K562 (cell line): ENCODE data around the gene MMS19. TPM values are rescaled to one million over a fixed set of nuclear protein-coding genes. Genes with fewer than 3 reads are reported as not detected.

ENCODE experiments used
- ATAC-seq: fragments of 200-7000 bp; cut with Tn5 transposase; 3 replicates; pipeline ENCODE4 v1.9.1; 2020; ENCODE audit warnings: moderate library complexity
- BruUV-seq: library from RNA; stranded (reverse); fragments of 400-500 nt; replicated peaks from 2 replicates; lab custom pipeline; 2021; lab: Mats Ljungman, UMichigan
- CTCF ChIA-PET: fragments of 300-600 bp; formaldehyde crosslinking; extraction: SDS; loops from one replicate; lab custom pipeline; 2021; ENCODE audit warnings: low intra/inter-chr PET ratio; lab: Yijun Ruan, JAX
- POLR2A ChIA-PET: fragments of 300-600, 350-650 bp; sonication (Branson Sonifier 250); formaldehyde crosslinking; extraction: SDS; loops from one replicate; lab custom pipeline; 2021; ENCODE audit warnings: antibody characterized with exemption, inconsistent platforms; lab: Yijun Ruan, JAX
- DNase-seq, 4 experiments: peaks; one replicate each; pipeline versions ENCODE4 v3.0.0 to v3.0.0-alpha.2; 2011 to 2018; ENCODE audit warnings: low spot score in 3 of 4, mixed read lengths in 3 of 4; ENCODE audit errors: extremely low read depth in 1 of 4
- FAIRE-seq: peaks from 2 replicates; lab custom pipeline; 2011; peaks lifted over from hg19 to GRCh38; lab: Jason Lieb, UNC
- H2AFZ ChIP-seq: 2 replicates; pipeline ENCODE4 v1.6.0; 2011; ENCODE audit warnings: low read depth, low read length, control low read depth, inconsistent platforms
- H3K27ac ChIP-seq: fragments of 200-600 bp; 3 replicates; pipeline ENCODE4 v1.8.0; 2011; ENCODE audit warnings: low read depth, mild to moderate bottlenecking, control low read depth, inconsistent platforms, low read length, moderate library complexity, mixed read lengths; ENCODE audit errors: extremely low read depth
- H3K27me3 ChIP-seq, 2 experiments: fragments of 300-600 bp in 1 of 2; 2 replicates in 1 of 2; 3 replicates in 1 of 2; pipeline versions ENCODE4 v1.6.0 to v1.8.0; 2011; ENCODE audit warnings: inconsistent platforms in 2 of 2, low read length in 2 of 2, mild to moderate bottlenecking in 1 of 2, mixed read lengths in 1 of 2, moderate library complexity in 1 of 2; ENCODE audit not compliant: control insufficient read depth in 2 of 2, insufficient read depth in 2 of 2
- H3K36me3 ChIP-seq: fragments of 300-600 bp; 3 replicates; pipeline ENCODE4 v1.8.0; 2011; ENCODE audit warnings: mild to moderate bottlenecking, low read length, inconsistent platforms; ENCODE audit not compliant: control insufficient read depth, insufficient read depth
- H3K4me1 ChIP-seq, 2 experiments: fragments of 200-600 bp in 1 of 2; replicated peaks in 1 of 2; 2 replicates in 1 of 2; 3 replicates in 1 of 2; pipeline versions ENCODE4 v1.5.1 to v1.8.0; 2011; ENCODE audit warnings: inconsistent platforms in 2 of 2, low read length in 2 of 2, mild to moderate bottlenecking in 1 of 2, mixed read lengths in 1 of 2, moderate library complexity in 1 of 2; ENCODE audit not compliant: control insufficient read depth in 2 of 2, insufficient read depth in 2 of 2
- H3K4me2 ChIP-seq: 2 replicates; pipeline ENCODE4 v1.6.1; 2011; ENCODE audit warnings: low read length, control low read depth, inconsistent platforms, mixed read lengths; ENCODE audit not compliant: insufficient read depth
- H3K4me3 ChIP-seq: fragments of 200-600 bp; sonication (generic), shearing (Covaris generic); 2 replicates; pipeline ENCODE4 v1.5.1; 2016; ENCODE audit warnings: control low read depth, inconsistent platforms
- H3K79me2 ChIP-seq: fragments of 200-600 bp; 3 replicates; pipeline ENCODE4 v1.8.0; 2011; ENCODE audit warnings: low read length, inconsistent platforms; ENCODE audit not compliant: control insufficient read depth, insufficient read depth
- H3K9ac ChIP-seq, 2 experiments: 2 replicates each; pipeline versions ENCODE4 v1.6.0 to v1.6.1; 2011; ENCODE audit warnings: low read depth in 2 of 2, low read length in 2 of 2, control low read depth in 1 of 2, inconsistent platforms in 1 of 2, mild to moderate bottlenecking in 1 of 2, mixed read lengths in 1 of 2; ENCODE audit not compliant: insufficient read depth in 1 of 2
- H3K9me1 ChIP-seq: one replicate; pipeline ENCODE4 v1.6.0; 2011; ENCODE audit warnings: inconsistent platforms, mild to moderate bottlenecking, low read length, moderate library complexity; ENCODE audit not compliant: control insufficient read depth, insufficient read depth
- H3K9me3 ChIP-seq: replicated peaks from 2 replicates; pipeline ENCODE4 v1.5.1; 2011; ENCODE audit warnings: low read depth, low read length, inconsistent platforms; ENCODE audit not compliant: control insufficient read depth, insufficient read depth
- H4K20me1 ChIP-seq: replicated peaks from 2 replicates; pipeline ENCODE4 v1.6.1; 2011; ENCODE audit warnings: low read length, inconsistent platforms, mixed read lengths; ENCODE audit not compliant: control insufficient read depth, insufficient read depth
- FOXJ2 ChIP-seq: fragments of 200-800 bp; sonication (Bioruptor generic); IDR thresholded peaks from 2 replicates; pipeline ENCODE4 v1.6.1; 2016; ENCODE audit warnings: missing genetic modification characterization, missing compliant biosample characterization
- HMG20B ChIP-seq: fragments of 250-450 bp; sonication (Bioruptor Pico); IDR thresholded peaks from 2 replicates; pipeline ENCODE4 v1.5.0; 2021; ENCODE audit warnings: mild to moderate bottlenecking
- ILF3 ChIP-seq: fragments of 450-650 bp; IDR thresholded peaks from 2 replicates; pipeline ENCODE4 v1.6.1; 2018; ENCODE audit warnings: antibody characterized with exemption, mild to moderate bottlenecking, moderate library complexity, borderline replicate concordance
- PTTG1 ChIP-seq: fragments of 450-650 bp; IDR thresholded peaks from 2 replicates; pipeline ENCODE4 v1.6.1; 2016; ENCODE audit warnings: low read depth, mild to moderate bottlenecking, missing genetic modification characterization, missing compliant biosample characterization
- WGBS: fragments of 100-300 bp; shearing (Covaris generic); methylation state at CpG from one replicate; pipeline ENCODE4 v1.1.6; 2016; ENCODE audit warnings: low coverage, mixed read lengths; ENCODE audit not compliant: insufficient coverage; ENCODE audit errors: missing lambda C conversion rate; 5-methylcytosine and 5-hydroxymethylcytosine counted together
- in situ Hi-C: fragments of 300-500 bp; cut with MboI; formaldehyde crosslinking; loops from 4 replicates; pipeline ENCODE4 v1.15.0; 2018; ENCODE audit warnings: inconsistent platforms, mixed read lengths
- intact Hi-C: fragments of 100-400 bp; cut with micrococcal nuclease; formaldehyde crosslinking; loops from 2 replicates; pipeline ENCODE4 v1.14.2; 2022
- polyA plus RNA-seq, 8 experiments: library from polyadenylated mRNA; depleted of rRNA in 4 of 8; stranded (reverse) in 5 of 8; unstranded in 3 of 8; fragments of >200 nt; fragmentation: Nextera tagmentation in 2 of 8; fragmentation: Illumina TruSeq in 1 of 8; extraction: Ambion mirVana in 2 of 8; extraction: Trizol in 1 of 8; gene quantifications; 2 replicates each; pipeline versions ENCODE4 v1.2.1 to v1.2.3, GENCODE V29; 2011 to 2014; ENCODE audit warnings: inconsistent platforms in 1 of 8, missing spikeins in 1 of 8
- total RNA-seq, 7 experiments: library from RNA; depleted of rRNA in 6 of 7; stranded (reverse); fragments of >200 nt in 6 of 7; fragmentation: Illumina TruSeq in 2 of 7; extraction: Trizol in 2 of 7; gene quantifications; 2 replicates each; pipeline versions ENCODE4 v1.2.1 to v1.2.3, GENCODE V29; 2011 to 2021; ENCODE audit warnings: low replicate concordance in 1 of 7
- TF ChIP-seq, protein P1 (sequence below), 2 experiments: fragments of 450-650 bp in 1 of 2; sonication (generic) in 1 of 2; formaldehyde crosslinking in 1 of 2; IDR thresholded peaks in 1 of 2; conservative IDR thresholded peaks in 1 of 2; 2 replicates each; pipeline versions ENCODE4 v1.6.1 to v1.8.1; 2016 to 2023; ENCODE audit warnings: mild to moderate bottlenecking in 2 of 2, moderate library complexity in 2 of 2, inconsistent platforms in 1 of 2, missing genetic modification reagents in 1 of 2
- TF ChIP-seq, protein P2 (sequence below): sonication (generic); IDR thresholded peaks from 2 replicates; pipeline ENCODE4 v1.6.1; 2016
- TF ChIP-seq, protein P3 (sequence below), 2 experiments: IDR thresholded peaks; 2 replicates each; pipeline ENCODE4 v1.6.1; 2012; ENCODE audit warnings: improper control_type of control experiment in 2 of 2, low read depth in 2 of 2, low read length in 2 of 2, borderline replicate concordance in 1 of 2

MMS19 gene
- total and polyA plus RNA-seq, 9 of the 15 experiments (the other 6 are each of a cell fraction or from before 2014, with no cell fraction given): 40.1 to 110 (median 62.9) TPM

DNA sequence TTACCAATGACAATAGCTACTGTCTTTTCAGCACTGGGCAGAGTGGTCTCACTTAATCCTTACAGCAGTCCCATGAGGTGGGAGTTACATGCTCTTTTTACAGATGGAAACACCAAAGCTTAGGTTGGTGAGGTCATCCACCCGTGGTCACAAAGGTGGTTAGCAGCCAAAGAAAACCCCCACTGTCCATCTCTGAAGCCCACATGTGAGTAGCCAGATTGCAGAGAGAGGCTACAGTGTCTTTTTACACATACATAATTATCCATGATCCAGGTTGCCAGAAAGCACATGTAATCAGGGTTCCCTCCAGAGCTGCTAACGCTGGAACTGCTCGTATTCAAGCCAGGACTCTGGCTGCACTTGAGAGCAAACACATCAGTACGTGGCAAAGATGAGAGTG, 49.7 kb upstream of the MMS19 start:
- no peaks in the 10 kb centered on the region for H3K9me3 ChIP-seq
- ATAC-seq (no peak), DNase-seq (no peak), FAIRE-seq (no peak)
- no peaks in the 10 kb centered on the region for H3K9me1 ChIP-seq
- no peak overlapping the region for H3K9ac ChIP-seq
- H4K20me1 ChIP-seq: no peaks in the 10 kb centered on the region
- H2AFZ ChIP-seq: no peak overlapping the region
- no peaks in the 10 kb centered on the region for H3K27me3 ChIP-seq
- no peak overlapping the region for H3K4me2 ChIP-seq
- H3K4me3 ChIP-seq: no peak overlapping the region
- POLR2A ChIA-PET: interaction anchor here (0.6 kb wide), 1 partner anchor 177 kb away, joined by 4 read pairs; no protein-coding TSS in a partner anchor
- no TSS peak for BruUV-seq
- intact Hi-C loops (no loop called here), in situ Hi-C loops (no loop called here)
- no peaks in the 10 kb centered on the region for H3K79me2 ChIP-seq
- H3K27ac ChIP-seq: no peak overlapping the region
- WGBS: 17% methylated on average over 3 of the region's 4 CpGs
- H3K4me1 ChIP-seq: peaks cover 5 to 7% of the 10 kb centered on the region in 2 experiments; a peak in 3 of 5 replicates
- TF ChIP-seq, protein P1, sequence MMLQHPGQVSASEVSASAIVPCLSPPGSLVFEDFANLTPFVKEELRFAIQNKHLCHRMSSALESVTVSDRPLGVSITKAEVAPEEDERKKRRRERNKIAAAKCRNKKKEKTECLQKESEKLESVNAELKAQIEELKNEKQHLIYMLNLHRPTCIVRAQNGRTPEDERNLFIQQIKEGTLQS (IDR thresholded peaks at IDR 0.05): no peak
- TF ChIP-seq, protein P1 (CRISPR knock-in tag; conservative IDR thresholded peaks at IDR 0.05): no peak
- TF ChIP-seq, protein P2, sequence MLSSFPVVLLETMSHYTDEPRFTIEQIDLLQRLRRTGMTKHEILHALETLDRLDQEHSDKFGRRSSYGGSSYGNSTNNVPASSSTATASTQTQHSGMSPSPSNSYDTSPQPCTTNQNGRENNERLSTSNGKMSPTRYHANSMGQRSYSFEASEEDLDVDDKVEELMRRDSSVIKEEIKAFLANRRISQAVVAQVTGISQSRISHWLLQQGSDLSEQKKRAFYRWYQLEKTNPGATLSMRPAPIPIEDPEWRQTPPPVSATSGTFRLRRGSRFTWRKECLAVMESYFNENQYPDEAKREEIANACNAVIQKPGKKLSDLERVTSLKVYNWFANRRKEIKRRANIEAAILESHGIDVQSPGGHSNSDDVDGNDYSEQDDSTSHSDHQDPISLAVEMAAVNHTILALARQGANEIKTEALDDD: no peak
- TF ChIP-seq FOXJ2 (tag): no peak
- TF ChIP-seq ILF3: no peak
- TF ChIP-seq PTTG1 (tag): no peak
- TF ChIP-seq, protein P3, sequence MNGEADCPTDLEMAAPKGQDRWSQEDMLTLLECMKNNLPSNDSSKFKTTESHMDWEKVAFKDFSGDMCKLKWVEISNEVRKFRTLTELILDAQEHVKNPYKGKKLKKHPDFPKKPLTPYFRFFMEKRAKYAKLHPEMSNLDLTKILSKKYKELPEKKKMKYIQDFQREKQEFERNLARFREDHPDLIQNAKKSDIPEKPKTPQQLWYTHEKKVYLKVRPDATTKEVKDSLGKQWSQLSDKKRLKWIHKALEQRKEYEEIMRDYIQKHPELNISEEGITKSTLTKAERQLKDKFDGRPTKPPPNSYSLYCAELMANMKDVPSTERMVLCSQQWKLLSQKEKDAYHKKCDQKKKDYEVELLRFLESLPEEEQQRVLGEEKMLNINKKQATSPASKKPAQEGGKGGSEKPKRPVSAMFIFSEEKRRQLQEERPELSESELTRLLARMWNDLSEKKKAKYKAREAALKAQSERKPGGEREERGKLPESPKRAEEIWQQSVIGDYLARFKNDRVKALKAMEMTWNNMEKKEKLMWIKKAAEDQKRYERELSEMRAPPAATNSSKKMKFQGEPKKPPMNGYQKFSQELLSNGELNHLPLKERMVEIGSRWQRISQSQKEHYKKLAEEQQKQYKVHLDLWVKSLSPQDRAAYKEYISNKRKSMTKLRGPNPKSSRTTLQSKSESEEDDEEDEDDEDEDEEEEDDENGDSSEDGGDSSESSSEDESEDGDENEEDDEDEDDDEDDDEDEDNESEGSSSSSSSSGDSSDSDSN (IDR thresholded peaks at IDR 0.05; ENCODE audit: borderline replicate concordance in 1 of 2, low read depth in 2 of 2, low read length in 2 of 2): no peak
- no peak for TF ChIP-seq HMG20B (CRISPR knock-in tag)
- H3K36me3 ChIP-seq: no peaks in the 10 kb centered on the region
- CTCF ChIA-PET: interaction anchor here (0.9 kb wide), 1 partner anchor 148 kb away, joined by 4 read pairs; no protein-coding TSS in a partner anchor
